K562 (cell line): ENCODE results near the gene KIAA0319L. TPM values are rescaled to one million over a fixed set of nuclear protein-coding genes. Genes with fewer than 3 reads are reported as not detected.

Source experiments
- ATAC-seq: fragments of 200-7000 bp; cut with Tn5 transposase; 3 replicates; pipeline ENCODE4 v1.9.1; 2020; ENCODE audit warnings: moderate library complexity
- BruUV-seq: library from RNA; stranded (reverse); fragments of 400-500 nt; replicated peaks from 2 replicates; lab custom pipeline; 2021; lab: Mats Ljungman, UMichigan
- CTCF ChIA-PET: fragments of 300-600 bp; formaldehyde crosslinking; extraction: SDS; loops from one replicate; lab custom pipeline; 2021; ENCODE audit warnings: low intra/inter-chr PET ratio; lab: Yijun Ruan, JAX
- POLR2A ChIA-PET: fragments of 300-600, 350-650 bp; sonication (Branson Sonifier 250); formaldehyde crosslinking; extraction: SDS; loops from one replicate; lab custom pipeline; 2021; ENCODE audit warnings: antibody characterized with exemption, inconsistent platforms; lab: Yijun Ruan, JAX
- DNase-seq, 4 experiments: peaks; one replicate each; pipeline versions ENCODE4 v3.0.0 to v3.0.0-alpha.2; 2011 to 2018; ENCODE audit warnings: low spot score in 3 of 4, mixed read lengths in 3 of 4; ENCODE audit errors: extremely low read depth in 1 of 4
- FAIRE-seq: peaks from 2 replicates; lab custom pipeline; 2011; peaks lifted over from hg19 to GRCh38; lab: Jason Lieb, UNC
- H2AFZ ChIP-seq: 2 replicates; pipeline ENCODE4 v1.6.0; 2011; ENCODE audit warnings: low read depth, low read length, control low read depth, inconsistent platforms
- H3K27ac ChIP-seq: fragments of 200-600 bp; 3 replicates; pipeline ENCODE4 v1.8.0; 2011; ENCODE audit warnings: low read depth, mild to moderate bottlenecking, control low read depth, inconsistent platforms, low read length, moderate library complexity, mixed read lengths; ENCODE audit errors: extremely low read depth
- H3K27me3 ChIP-seq, 2 experiments: fragments of 300-600 bp in 1 of 2; 2 replicates in 1 of 2; 3 replicates in 1 of 2; pipeline versions ENCODE4 v1.6.0 to v1.8.0; 2011; ENCODE audit warnings: inconsistent platforms in 2 of 2, low read length in 2 of 2, mild to moderate bottlenecking in 1 of 2, mixed read lengths in 1 of 2, moderate library complexity in 1 of 2; ENCODE audit not compliant: control insufficient read depth in 2 of 2, insufficient read depth in 2 of 2
- H3K36me3 ChIP-seq: fragments of 300-600 bp; 3 replicates; pipeline ENCODE4 v1.8.0; 2011; ENCODE audit warnings: mild to moderate bottlenecking, low read length, inconsistent platforms; ENCODE audit not compliant: control insufficient read depth, insufficient read depth
- H3K4me1 ChIP-seq, 2 experiments: fragments of 200-600 bp in 1 of 2; replicated peaks in 1 of 2; 2 replicates in 1 of 2; 3 replicates in 1 of 2; pipeline versions ENCODE4 v1.5.1 to v1.8.0; 2011; ENCODE audit warnings: inconsistent platforms in 2 of 2, low read length in 2 of 2, mild to moderate bottlenecking in 1 of 2, mixed read lengths in 1 of 2, moderate library complexity in 1 of 2; ENCODE audit not compliant: control insufficient read depth in 2 of 2, insufficient read depth in 2 of 2
- H3K4me2 ChIP-seq: 2 replicates; pipeline ENCODE4 v1.6.1; 2011; ENCODE audit warnings: low read length, control low read depth, inconsistent platforms, mixed read lengths; ENCODE audit not compliant: insufficient read depth
- H3K4me3 ChIP-seq: fragments of 200-600 bp; sonication (generic), shearing (Covaris generic); 2 replicates; pipeline ENCODE4 v1.5.1; 2016; ENCODE audit warnings: control low read depth, inconsistent platforms
- H3K79me2 ChIP-seq: fragments of 200-600 bp; 3 replicates; pipeline ENCODE4 v1.8.0; 2011; ENCODE audit warnings: low read length, inconsistent platforms; ENCODE audit not compliant: control insufficient read depth, insufficient read depth
- H3K9ac ChIP-seq, 2 experiments: 2 replicates each; pipeline versions ENCODE4 v1.6.0 to v1.6.1; 2011; ENCODE audit warnings: low read depth in 2 of 2, low read length in 2 of 2, control low read depth in 1 of 2, inconsistent platforms in 1 of 2, mild to moderate bottlenecking in 1 of 2, mixed read lengths in 1 of 2; ENCODE audit not compliant: insufficient read depth in 1 of 2
- H3K9me1 ChIP-seq: one replicate; pipeline ENCODE4 v1.6.0; 2011; ENCODE audit warnings: inconsistent platforms, mild to moderate bottlenecking, low read length, moderate library complexity; ENCODE audit not compliant: control insufficient read depth, insufficient read depth
- H3K9me3 ChIP-seq: replicated peaks from 2 replicates; pipeline ENCODE4 v1.5.1; 2011; ENCODE audit warnings: low read depth, low read length, inconsistent platforms; ENCODE audit not compliant: control insufficient read depth, insufficient read depth
- H4K20me1 ChIP-seq: replicated peaks from 2 replicates; pipeline ENCODE4 v1.6.1; 2011; ENCODE audit warnings: low read length, inconsistent platforms, mixed read lengths; ENCODE audit not compliant: control insufficient read depth, insufficient read depth
- CREB3 ChIP-seq: fragments of 450-650 bp; conservative IDR thresholded peaks from 2 replicates; pipeline ENCODE4 v1.6.1; 2016; ENCODE audit warnings: missing genetic modification characterization, low read depth, mild to moderate bottlenecking, missing compliant biosample characterization, moderate library complexity
- DDX20 ChIP-seq: fragments of 450-650 bp; IDR thresholded peaks from 2 replicates; pipeline ENCODE4 v1.6.1; 2016; ENCODE audit warnings: missing genetic modification characterization, low read depth, mild to moderate bottlenecking, missing compliant biosample characterization, moderate library complexity
- SIN3B ChIP-seq: fragments of 450-650 bp; IDR thresholded peaks from 2 replicates; pipeline ENCODE4 v1.6.1; 2017; ENCODE audit warnings: low read depth, mild to moderate bottlenecking, moderate library complexity
- SPI1 ChIP-seq: IDR thresholded peaks from 2 replicates; pipeline ENCODE4 v1.6.1; 2011; ENCODE audit warnings: low read depth, low read length, control low read depth, borderline replicate concordance
- TCF7L2 ChIP-seq: fragments of 150-350 bp; IDR thresholded peaks from 2 replicates; pipeline ENCODE4 v1.6.1; 2016; ENCODE audit warnings: low read depth, mild to moderate bottlenecking, low read length, moderate library complexity
- ZNF277 ChIP-seq: fragments of 250-450 bp; sonication (Bioruptor Pico); IDR thresholded peaks from 2 replicates; pipeline ENCODE4 v1.8.0; 2022; ENCODE audit warnings: inconsistent platforms, mild to moderate bottlenecking, moderate library complexity, borderline replicate concordance
- ZNF347 ChIP-seq: fragments of 450-650 bp; formaldehyde crosslinking; IDR thresholded peaks from 2 replicates; pipeline ENCODE4 v1.4.0; 2020; ENCODE audit warnings: low read depth, mild to moderate bottlenecking, moderate library complexity
- ZSCAN29 ChIP-seq: fragments of 450-650 bp; IDR thresholded peaks from 2 replicates; pipeline ENCODE4 v1.6.1; 2017
- WGBS: fragments of 100-300 bp; shearing (Covaris generic); methylation state at CpG from one replicate; pipeline ENCODE4 v1.1.6; 2016; ENCODE audit warnings: low coverage, mixed read lengths; ENCODE audit not compliant: insufficient coverage; ENCODE audit errors: missing lambda C conversion rate; 5-methylcytosine and 5-hydroxymethylcytosine counted together
- in situ Hi-C: fragments of 300-500 bp; cut with MboI; formaldehyde crosslinking; loops from 4 replicates; pipeline ENCODE4 v1.15.0; 2018; ENCODE audit warnings: inconsistent platforms, mixed read lengths
- intact Hi-C: fragments of 100-400 bp; cut with micrococcal nuclease; formaldehyde crosslinking; loops from 2 replicates; pipeline ENCODE4 v1.14.2; 2022
- polyA plus RNA-seq, 8 experiments: library from polyadenylated mRNA; depleted of rRNA in 4 of 8; stranded (reverse) in 5 of 8; unstranded in 3 of 8; fragments of >200 nt; fragmentation: Nextera tagmentation in 2 of 8; fragmentation: Illumina TruSeq in 1 of 8; extraction: Ambion mirVana in 2 of 8; extraction: Trizol in 1 of 8; gene quantifications; 2 replicates each; pipeline versions ENCODE4 v1.2.1 to v1.2.3, GENCODE V29; 2011 to 2014; ENCODE audit warnings: inconsistent platforms in 1 of 8, missing spikeins in 1 of 8
- total RNA-seq, 7 experiments: library from RNA; depleted of rRNA in 6 of 7; stranded (reverse); fragments of >200 nt in 6 of 7; fragmentation: Illumina TruSeq in 2 of 7; extraction: Trizol in 2 of 7; gene quantifications; 2 replicates each; pipeline versions ENCODE4 v1.2.1 to v1.2.3, GENCODE V29; 2011 to 2021; ENCODE audit warnings: low replicate concordance in 1 of 7

Gene KIAA0319L
- total and polyA plus RNA-seq, 9 of the 15 experiments (the other 6 are each of a cell fraction or from before 2014, with no cell fraction given) = 2.4 to 51.7 (median 27.4) TPM

- no peak for TF ChIP-seq SPI1
- no peak for TF ChIP-seq ZNF277 (CRISPR knock-in tag)
- no peak for TF ChIP-seq CREB3 (tag)
- TF ChIP-seq DDX20 = no peak
- no peak for TF ChIP-seq TCF7L2
These were observed 57.5 kb downstream of the KIAA0319L start (continued) for GRCh38 chr1:35499652-35500176.

- ATAC-seq (peak; percentile 45), DNase-seq (peak in 1 of 4 experiments; percentile 17), FAIRE-seq (no peak)
- ChIA-PET CTCF (no interaction called here), POLR2A (interaction anchor here (0.7 to 1.9 kb wide), 7 partner anchors 10 to 646 kb away, joined by 3 to 10 read pairs (median 4); partner anchors contain the start of gene C1orf216)
- Histone ChIP-seq H3K9ac (no peak overlapping the region), H3K9me3 (no peaks in the 10 kb centered on the region), H3K36me3 (no peaks in the 10 kb centered on the region; the same call in 2 of the 3 replicates), H2AFZ (no peak overlapping the region), H3K27ac (no peak overlapping the region), H4K20me1 (peaks cover 5% of the 10 kb centered on the region; the same call in 1 of the 2 replicates), H3K79me2 (no peaks in the 10 kb centered on the region), H3K4me1 (peaks cover 3 to 25% of the 10 kb centered on the region in 2 experiments; a peak in 4 of 5 replicates), H3K9me1 (no peaks in the 10 kb centered on the region), H3K27me3 (no peaks in the 10 kb centered on the region), H3K4me2 (no peak overlapping the region), H3K4me3 (no peak overlapping the region)
- in situ Hi-C loops (no loop called here), intact Hi-C loops (no loop called here)
- 0 out of 2 replicates have a peak, but pooled peaks have one; percentile 21 for TF ChIP-seq SIN3B
- no peak for TF ChIP-seq ZNF347 (CRISPR knock-in tag)
- peak; percentile 68; the same call in 1 of the 2 replicates for TF ChIP-seq ZSCAN29
- WGBS = 11% methylated on average over 4 of the region's 4 CpGs
- BruUV-seq = no TSS peak
These were observed 58.0 kb downstream of the KIAA0319L start for GRCh38 chr1:35499231-35499630.
